Neural crest cell (in vitro differentiated cells): Measurements from ENCODE around the gene ZNF839. TPM values are rescaled to one million over a fixed set of nuclear protein-coding genes. Genes with fewer than 3 reads are reported as not detected.
A peak's percentile ranks its signal among the peaks of the same experiment; 100 is the strongest.

Source experiments
- DNase-seq: peaks from one replicate; pipeline ENCODE4 v3.0.0; 2021; ENCODE audit warnings: low read depth, mixed read lengths, low spot score
- H3K27ac Mint-ChIP-seq: one replicate; pipeline ENCODE4 v1.8.0; 2021; ENCODE audit warnings: mild to moderate bottlenecking, mixed read lengths; ENCODE audit not compliant: unreplicated experiment
- H3K27me3 Mint-ChIP-seq: 2 replicates; pipeline ENCODE4 v1.8.0; 2021; ENCODE audit warnings: low read depth, mild to moderate bottlenecking, mixed read lengths
- H3K36me3 Mint-ChIP-seq: 2 replicates; pipeline ENCODE4 v1.8.0; 2021; ENCODE audit warnings: low read depth, mild to moderate bottlenecking, mixed read lengths
- H3K4me1 Mint-ChIP-seq: 2 replicates; pipeline ENCODE4 v1.8.0; 2021; ENCODE audit warnings: mixed read lengths
- H3K4me3 Mint-ChIP-seq: one replicate; pipeline ENCODE4 v1.8.0; 2021; ENCODE audit warnings: mild to moderate bottlenecking, mixed read lengths
- H3K9me3 Mint-ChIP-seq: 2 replicates; pipeline ENCODE4 v1.8.0; 2021; ENCODE audit warnings: mixed read lengths
- total RNA-seq: library from RNA; stranded (reverse); gene quantifications from 2 replicates; pipeline ENCODE4 v1.2.1, GENCODE V29; 2021
- TF ChIP-seq, protein P1 (sequence below): fragments of 200-600 bp; sonication (generic); conservative IDR thresholded peaks from 2 replicates; pipeline ENCODE4 v1.5.0; 2021; ENCODE audit warnings: antibody characterized with exemption, mild to moderate bottlenecking

ZNF839 gene
- total RNA-seq, 1 donor from 2014 or later: 16.1 TPM

DNA sequence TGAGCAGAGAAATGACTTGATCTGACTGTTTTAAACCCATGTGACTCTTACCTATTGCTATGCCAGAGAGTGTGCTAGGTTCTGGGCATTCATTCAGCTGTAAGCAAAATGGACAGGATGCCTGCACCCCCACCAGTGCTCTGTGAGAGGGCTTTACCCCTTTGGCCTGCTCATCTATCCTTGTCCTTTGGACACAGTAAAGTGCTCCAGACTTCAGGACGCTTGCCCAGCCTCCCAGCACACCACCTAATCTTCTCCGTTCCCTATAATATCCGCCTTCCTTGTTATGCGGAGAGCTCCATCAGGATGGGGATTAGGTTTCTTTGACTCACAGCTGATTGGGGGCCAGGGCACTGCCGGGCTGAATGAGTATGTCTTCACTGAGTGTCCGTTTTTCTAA, 4.4 kb upstream of the ZNF839 start:
- Mint-ChIP-seq H3K4me3 (peak overlapping the region; percentile 87), H3K27ac (no peak overlapping the region), H3K9me3 (no peaks in the 10 kb centered on the region), H3K27me3 (peaks cover 18% of the 10 kb centered on the region), H3K4me1 (peaks cover 58% of the 10 kb centered on the region), H3K36me3 (no peaks in the 10 kb centered on the region)
- DNase-seq: no peak
- TF ChIP-seq, protein P1, sequence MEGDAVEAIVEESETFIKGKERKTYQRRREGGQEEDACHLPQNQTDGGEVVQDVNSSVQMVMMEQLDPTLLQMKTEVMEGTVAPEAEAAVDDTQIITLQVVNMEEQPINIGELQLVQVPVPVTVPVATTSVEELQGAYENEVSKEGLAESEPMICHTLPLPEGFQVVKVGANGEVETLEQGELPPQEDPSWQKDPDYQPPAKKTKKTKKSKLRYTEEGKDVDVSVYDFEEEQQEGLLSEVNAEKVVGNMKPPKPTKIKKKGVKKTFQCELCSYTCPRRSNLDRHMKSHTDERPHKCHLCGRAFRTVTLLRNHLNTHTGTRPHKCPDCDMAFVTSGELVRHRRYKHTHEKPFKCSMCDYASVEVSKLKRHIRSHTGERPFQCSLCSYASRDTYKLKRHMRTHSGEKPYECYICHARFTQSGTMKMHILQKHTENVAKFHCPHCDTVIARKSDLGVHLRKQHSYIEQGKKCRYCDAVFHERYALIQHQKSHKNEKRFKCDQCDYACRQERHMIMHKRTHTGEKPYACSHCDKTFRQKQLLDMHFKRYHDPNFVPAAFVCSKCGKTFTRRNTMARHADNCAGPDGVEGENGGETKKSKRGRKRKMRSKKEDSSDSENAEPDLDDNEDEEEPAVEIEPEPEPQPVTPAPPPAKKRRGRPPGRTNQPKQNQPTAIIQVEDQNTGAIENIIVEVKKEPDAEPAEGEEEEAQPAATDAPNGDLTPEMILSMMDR: no peak

DNA sequence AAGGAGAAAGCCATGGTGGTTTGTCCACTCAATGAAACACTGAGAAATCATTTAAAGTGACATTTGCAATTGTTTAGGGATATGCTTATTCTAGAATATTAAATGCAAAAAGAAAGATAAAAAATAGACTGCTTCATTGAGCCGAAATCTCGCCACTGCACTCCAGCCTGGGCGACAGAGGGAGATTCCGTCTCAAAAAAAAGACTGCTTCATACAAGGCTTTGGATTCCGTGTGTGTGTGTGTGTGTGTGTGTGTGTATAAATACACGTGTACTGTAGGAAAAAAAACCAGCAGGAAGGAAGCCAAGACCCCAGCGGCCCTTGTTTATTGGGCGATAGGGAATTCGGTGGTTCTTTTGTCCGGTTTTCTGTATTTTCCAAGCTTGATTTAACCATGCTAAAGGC, 3.2 kb upstream of the ZNF839 start:
- Mint-ChIP-seq H3K36me3 (no peaks in the 10 kb centered on the region), H3K9me3 (no peaks in the 10 kb centered on the region), H3K4me1 (peaks cover 63% of the 10 kb centered on the region), H3K27me3 (peaks cover 18% of the 10 kb centered on the region), H3K27ac (peak overlapping the region; percentile 97), H3K4me3 (peak overlapping the region; percentile 96)
- TF ChIP-seq, protein P1: no peak
- peak; percentile 47 for DNase-seq

- no peaks in the 10 kb centered on the region for H3K9me3 Mint-ChIP-seq
- peak overlapping the region; percentile 97 for H3K27ac Mint-ChIP-seq
- TF ChIP-seq, protein P1: peak; percentile 79
- peak; percentile 97 for DNase-seq
- peaks cover 18% of the 10 kb centered on the region for H3K27me3 Mint-ChIP-seq
- peak overlapping the region; percentile 96 for H3K4me3 Mint-ChIP-seq
- no peaks in the 10 kb centered on the region for H3K36me3 Mint-ChIP-seq
- H3K4me1 Mint-ChIP-seq: peaks cover 66% of the 10 kb centered on the region
These were observed 2.6 kb upstream of the ZNF839 start for GRCh38 chr14:102316743-102317563.

- Mint-ChIP-seq H3K4me3 (peak overlapping the region; percentile 96), H3K36me3 (no peaks in the 10 kb centered on the region), H3K27me3 (peaks cover 18% of the 10 kb centered on the region), H3K4me1 (peaks cover 67% of the 10 kb centered on the region), H3K27ac (peak overlapping the region; percentile 89), H3K9me3 (no peaks in the 10 kb centered on the region)
- DNase-seq: no peak
- TF ChIP-seq, protein P1: no peak
These were observed 1.8 kb upstream of the ZNF839 start for GRCh38 chr14:102317564-102318248.

DNA sequence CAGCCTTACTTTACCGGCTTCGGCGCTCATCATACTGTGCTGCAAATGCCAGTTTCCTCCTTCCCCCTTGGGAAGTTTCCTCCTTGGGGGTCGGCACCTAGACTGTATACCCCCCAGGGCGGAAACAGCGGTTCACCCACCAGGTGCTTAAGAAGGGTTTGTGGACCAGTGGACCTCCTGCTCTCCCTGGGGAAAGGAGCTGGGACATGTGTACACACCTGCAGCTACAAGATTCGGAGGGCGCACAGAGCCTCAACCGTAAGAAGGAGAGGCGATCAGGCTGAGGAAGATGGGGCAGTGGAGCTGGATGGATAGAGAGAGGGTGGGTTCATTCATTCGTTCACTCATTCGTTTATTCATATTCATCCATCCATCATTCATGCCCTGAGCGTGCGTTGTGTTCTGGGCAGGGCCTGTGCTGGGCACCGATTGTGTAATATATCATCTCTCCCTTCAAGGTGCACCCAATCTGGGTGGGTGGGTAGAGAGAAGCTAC, 717 bp upstream of the ZNF839 start:
- Mint-ChIP-seq H3K27ac (peak overlapping the region; percentile 97), H3K36me3 (peaks cover 2% of the 10 kb centered on the region), H3K27me3 (peaks cover 18% of the 10 kb centered on the region), H3K4me1 (peaks cover 71% of the 10 kb centered on the region), H3K9me3 (no peaks in the 10 kb centered on the region), H3K4me3 (peak overlapping the region; percentile 96)
- DNase-seq: no peak
- TF ChIP-seq, protein P1: no peak
